K562 (cell line): ENCODE measurements around the gene LIMCH1. TPM values are rescaled to one million over a fixed set of nuclear protein-coding genes. Genes with fewer than 3 reads are reported as not detected.

Experiments used
- ATAC-seq: fragments of 200-7000 bp; cut with Tn5 transposase; 3 replicates; pipeline ENCODE4 v1.9.1; 2020; ENCODE audit warnings: moderate library complexity
- BruUV-seq: library from RNA; stranded (reverse); fragments of 400-500 nt; replicated peaks from 2 replicates; lab custom pipeline; 2021; lab: Mats Ljungman, UMichigan
- CTCF ChIA-PET: fragments of 300-600 bp; formaldehyde crosslinking; extraction: SDS; loops from one replicate; lab custom pipeline; 2021; ENCODE audit warnings: low intra/inter-chr PET ratio; lab: Yijun Ruan, JAX
- POLR2A ChIA-PET: fragments of 300-600, 350-650 bp; sonication (Branson Sonifier 250); formaldehyde crosslinking; extraction: SDS; loops from one replicate; lab custom pipeline; 2021; ENCODE audit warnings: antibody characterized with exemption, inconsistent platforms; lab: Yijun Ruan, JAX
- DNase-seq, 4 experiments: peaks; one replicate each; pipeline versions ENCODE4 v3.0.0 to v3.0.0-alpha.2; 2011 to 2018; ENCODE audit warnings: low spot score in 3 of 4, mixed read lengths in 3 of 4; ENCODE audit errors: extremely low read depth in 1 of 4
- FAIRE-seq: peaks from 2 replicates; lab custom pipeline; 2011; peaks lifted over from hg19 to GRCh38; lab: Jason Lieb, UNC
- H2AFZ ChIP-seq: 2 replicates; pipeline ENCODE4 v1.6.0; 2011; ENCODE audit warnings: low read depth, low read length, control low read depth, inconsistent platforms
- H3K27ac ChIP-seq: fragments of 200-600 bp; 3 replicates; pipeline ENCODE4 v1.8.0; 2011; ENCODE audit warnings: low read depth, mild to moderate bottlenecking, control low read depth, inconsistent platforms, low read length, moderate library complexity, mixed read lengths; ENCODE audit errors: extremely low read depth
- H3K27me3 ChIP-seq, 2 experiments: fragments of 300-600 bp in 1 of 2; 2 replicates in 1 of 2; 3 replicates in 1 of 2; pipeline versions ENCODE4 v1.6.0 to v1.8.0; 2011; ENCODE audit warnings: inconsistent platforms in 2 of 2, low read length in 2 of 2, mild to moderate bottlenecking in 1 of 2, mixed read lengths in 1 of 2, moderate library complexity in 1 of 2; ENCODE audit not compliant: control insufficient read depth in 2 of 2, insufficient read depth in 2 of 2
- H3K36me3 ChIP-seq: fragments of 300-600 bp; 3 replicates; pipeline ENCODE4 v1.8.0; 2011; ENCODE audit warnings: mild to moderate bottlenecking, low read length, inconsistent platforms; ENCODE audit not compliant: control insufficient read depth, insufficient read depth
- H3K4me1 ChIP-seq, 2 experiments: fragments of 200-600 bp in 1 of 2; replicated peaks in 1 of 2; 2 replicates in 1 of 2; 3 replicates in 1 of 2; pipeline versions ENCODE4 v1.5.1 to v1.8.0; 2011; ENCODE audit warnings: inconsistent platforms in 2 of 2, low read length in 2 of 2, mild to moderate bottlenecking in 1 of 2, mixed read lengths in 1 of 2, moderate library complexity in 1 of 2; ENCODE audit not compliant: control insufficient read depth in 2 of 2, insufficient read depth in 2 of 2
- H3K4me2 ChIP-seq: 2 replicates; pipeline ENCODE4 v1.6.1; 2011; ENCODE audit warnings: low read length, control low read depth, inconsistent platforms, mixed read lengths; ENCODE audit not compliant: insufficient read depth
- H3K4me3 ChIP-seq: fragments of 200-600 bp; sonication (generic), shearing (Covaris generic); 2 replicates; pipeline ENCODE4 v1.5.1; 2016; ENCODE audit warnings: control low read depth, inconsistent platforms
- H3K79me2 ChIP-seq: fragments of 200-600 bp; 3 replicates; pipeline ENCODE4 v1.8.0; 2011; ENCODE audit warnings: low read length, inconsistent platforms; ENCODE audit not compliant: control insufficient read depth, insufficient read depth
- H3K9ac ChIP-seq, 2 experiments: 2 replicates each; pipeline versions ENCODE4 v1.6.0 to v1.6.1; 2011; ENCODE audit warnings: low read depth in 2 of 2, low read length in 2 of 2, control low read depth in 1 of 2, inconsistent platforms in 1 of 2, mild to moderate bottlenecking in 1 of 2, mixed read lengths in 1 of 2; ENCODE audit not compliant: insufficient read depth in 1 of 2
- H3K9me1 ChIP-seq: one replicate; pipeline ENCODE4 v1.6.0; 2011; ENCODE audit warnings: inconsistent platforms, mild to moderate bottlenecking, low read length, moderate library complexity; ENCODE audit not compliant: control insufficient read depth, insufficient read depth
- H3K9me3 ChIP-seq: replicated peaks from 2 replicates; pipeline ENCODE4 v1.5.1; 2011; ENCODE audit warnings: low read depth, low read length, inconsistent platforms; ENCODE audit not compliant: control insufficient read depth, insufficient read depth
- H4K20me1 ChIP-seq: replicated peaks from 2 replicates; pipeline ENCODE4 v1.6.1; 2011; ENCODE audit warnings: low read length, inconsistent platforms, mixed read lengths; ENCODE audit not compliant: control insufficient read depth, insufficient read depth
- ARNT ChIP-seq, 2 experiments: fragments of 450-650 bp; IDR thresholded peaks; 2 replicates each; pipeline ENCODE4 v1.6.1; 2016; ENCODE audit warnings: mild to moderate bottlenecking in 1 of 2
- ETS2 ChIP-seq: IDR thresholded peaks from 2 replicates; pipeline ENCODE4 v1.6.1; 2016; ENCODE audit warnings: borderline replicate concordance, missing genetic modification characterization, mild to moderate bottlenecking, moderate library complexity, missing compliant biosample characterization; ENCODE audit not compliant: poor library complexity, severe bottlenecking
- ETV1 ChIP-seq: fragments of 450-650 bp; conservative IDR thresholded peaks from 2 replicates; pipeline ENCODE4 v1.6.1; 2016; ENCODE audit warnings: missing genetic modification characterization, control low read depth, low read depth, missing compliant biosample characterization
- KLF6 ChIP-seq: fragments of 250-450 bp; sonication (Bioruptor Pico); IDR thresholded peaks from 2 replicates; pipeline ENCODE4 v1.4.0; 2020; ENCODE audit warnings: mild to moderate bottlenecking, moderate library complexity, borderline replicate concordance
- NCOA2 ChIP-seq, 2 experiments: fragments of 450-650 bp; IDR thresholded peaks; 2 replicates each; pipeline ENCODE4 v1.6.1; 2018; ENCODE audit warnings: mild to moderate bottlenecking in 2 of 2, moderate library complexity in 1 of 2; ENCODE audit not compliant: partially characterized antibody in 2 of 2
- PHF8 ChIP-seq: fragments of 200-600 bp; sonication (generic); IDR thresholded peaks from 2 replicates; pipeline ENCODE4 v1.6.1; 2012; ENCODE audit warnings: mixed run types, mild to moderate bottlenecking, inconsistent platforms, low read length, moderate library complexity, borderline replicate concordance
- RAD21 ChIP-seq, 2 experiments: fragments of 250-450 bp in 1 of 2; fragments of 450-650 bp in 1 of 2; sonication (Bioruptor Pico) in 1 of 2; formaldehyde crosslinking in 1 of 2; IDR thresholded peaks in 1 of 2; conservative IDR thresholded peaks in 1 of 2; 2 replicates each; pipeline versions ENCODE4 v1.4.0 to v1.8.0; 2020 to 2022; ENCODE audit warnings: mild to moderate bottlenecking in 2 of 2, moderate library complexity in 1 of 2
- TSC22D4 ChIP-seq: fragments of 450-650 bp; IDR thresholded peaks from 2 replicates; pipeline ENCODE4 v1.6.1; 2016; ENCODE audit warnings: missing genetic modification characterization, missing biosample characterization, control low read depth
- ZNF146 ChIP-seq: IDR thresholded peaks from one replicate; pipeline ENCODE4 v1.6.1; 2018; ENCODE audit warnings: missing compliant biosample characterization; ENCODE audit not compliant: unreplicated experiment
- ZNF318 ChIP-seq, 2 experiments: fragments of 450-650 bp; IDR thresholded peaks; 2 replicates each; pipeline ENCODE4 v1.6.1; 2016; ENCODE audit warnings: mild to moderate bottlenecking in 2 of 2, borderline replicate concordance in 1 of 2, low read depth in 1 of 2, moderate library complexity in 1 of 2
- ZNF766 ChIP-seq: fragments of 200-800 bp; sonication (Bioruptor generic); conservative IDR thresholded peaks from 2 replicates; pipeline ENCODE4 v1.6.1; 2016; ENCODE audit warnings: missing genetic modification characterization, missing compliant biosample characterization
- ZZZ3 ChIP-seq: fragments of 450-650 bp; IDR thresholded peaks from 2 replicates; pipeline ENCODE4 v1.6.1; 2016; ENCODE audit warnings: antibody characterized with exemption, mild to moderate bottlenecking, moderate library complexity
- WGBS: fragments of 100-300 bp; shearing (Covaris generic); methylation state at CpG from one replicate; pipeline ENCODE4 v1.1.6; 2016; ENCODE audit warnings: low coverage, mixed read lengths; ENCODE audit not compliant: insufficient coverage; ENCODE audit errors: missing lambda C conversion rate; 5-methylcytosine and 5-hydroxymethylcytosine counted together
- in situ Hi-C: fragments of 300-500 bp; cut with MboI; formaldehyde crosslinking; loops from 4 replicates; pipeline ENCODE4 v1.15.0; 2018; ENCODE audit warnings: inconsistent platforms, mixed read lengths
- intact Hi-C: fragments of 100-400 bp; cut with micrococcal nuclease; formaldehyde crosslinking; loops from 2 replicates; pipeline ENCODE4 v1.14.2; 2022
- polyA plus RNA-seq, 8 experiments: library from polyadenylated mRNA; depleted of rRNA in 4 of 8; stranded (reverse) in 5 of 8; unstranded in 3 of 8; fragments of >200 nt; fragmentation: Nextera tagmentation in 2 of 8; fragmentation: Illumina TruSeq in 1 of 8; extraction: Ambion mirVana in 2 of 8; extraction: Trizol in 1 of 8; gene quantifications; 2 replicates each; pipeline versions ENCODE4 v1.2.1 to v1.2.3, GENCODE V29; 2011 to 2014; ENCODE audit warnings: inconsistent platforms in 1 of 8, missing spikeins in 1 of 8
- total RNA-seq, 7 experiments: library from RNA; depleted of rRNA in 6 of 7; stranded (reverse); fragments of >200 nt in 6 of 7; fragmentation: Illumina TruSeq in 2 of 7; extraction: Trizol in 2 of 7; gene quantifications; 2 replicates each; pipeline versions ENCODE4 v1.2.1 to v1.2.3, GENCODE V29; 2011 to 2021; ENCODE audit warnings: low replicate concordance in 1 of 7

LIMCH1 gene
- total and polyA plus RNA-seq, 9 of the 15 experiments (the other 6 are each of a cell fraction or from before 2014, with no cell fraction given) = 0.35 TPM; not detected in 8

- BruUV-seq = no TSS peak
- DNase-seq = no peak
- peaks cover 0 to 2% of the 10 kb centered on the region in 2 experiments; a peak in 2 of 5 replicates for H3K27me3 ChIP-seq
- H3K9me3 ChIP-seq = no peaks in the 10 kb centered on the region
- intact Hi-C loops (no loop called here), in situ Hi-C loops (no loop called here)
- no peaks in the 10 kb centered on the region for H4K20me1 ChIP-seq
- no peak overlapping the region for H3K4me3 ChIP-seq
- WGBS = 13% methylated on average over 1 of the region's 1 CpG
- no peaks in the 10 kb centered on the region for H3K9me1 ChIP-seq
- ChIA-PET CTCF (no interaction called here), POLR2A (no interaction called here)
- H3K4me1 ChIP-seq = no peaks in the 10 kb centered on the region
- no peak for ATAC-seq
- no peak overlapping the region for H3K4me2 ChIP-seq
- no peaks in the 10 kb centered on the region for H3K36me3 ChIP-seq
- H3K27ac ChIP-seq = no peak overlapping the region
- no peak for FAIRE-seq
- H3K79me2 ChIP-seq = no peaks in the 10 kb centered on the region
- TF ChIP-seq ZNF766 = no peak
- no peak for TF ChIP-seq ZNF146
- TF ChIP-seq RAD21 (CRISPR knock-in tag; conservative IDR thresholded peaks at IDR 0.05 in 1 of 2, IDR thresholded peaks at IDR 0.05 in 1 of 2) = no peak
- TF ChIP-seq PHF8 = no peak
- TF ChIP-seq ETV1 (tag) = no peak
- no peak for TF ChIP-seq ETS2 (tag)
- no peak for TF ChIP-seq KLF6 (CRISPR knock-in tag)
- TF ChIP-seq ZZZ3 = no peak
- no peak for TF ChIP-seq ZNF318 (IDR thresholded peaks at IDR 0.05; ENCODE audit: borderline replicate concordance in 1 of 2, low read depth in 1 of 2)
- TF ChIP-seq ARNT (IDR thresholded peaks at IDR 0.05) = no peak
- TF ChIP-seq TSC22D4 (tag) = no peak
- TF ChIP-seq NCOA2 (IDR thresholded peaks at IDR 0.05; ENCODE audit: partially characterized antibody in 2 of 2) = no peak
- no peak overlapping the region for H2AFZ ChIP-seq
- no peak overlapping the region for H3K9ac ChIP-seq
These were observed 63.1 kb downstream of the LIMCH1 start for GRCh38 chr4:41601025-41601424.
